ENCODE measurements around the gene HLCS. TPM values are rescaled to one million over a fixed set of nuclear protein-coding genes. Genes with fewer than 3 reads are reported as not detected.

The HLCS gene
- polyA plus RNA-seq, 1 experiment, result 22.3 TPM

DNA sequence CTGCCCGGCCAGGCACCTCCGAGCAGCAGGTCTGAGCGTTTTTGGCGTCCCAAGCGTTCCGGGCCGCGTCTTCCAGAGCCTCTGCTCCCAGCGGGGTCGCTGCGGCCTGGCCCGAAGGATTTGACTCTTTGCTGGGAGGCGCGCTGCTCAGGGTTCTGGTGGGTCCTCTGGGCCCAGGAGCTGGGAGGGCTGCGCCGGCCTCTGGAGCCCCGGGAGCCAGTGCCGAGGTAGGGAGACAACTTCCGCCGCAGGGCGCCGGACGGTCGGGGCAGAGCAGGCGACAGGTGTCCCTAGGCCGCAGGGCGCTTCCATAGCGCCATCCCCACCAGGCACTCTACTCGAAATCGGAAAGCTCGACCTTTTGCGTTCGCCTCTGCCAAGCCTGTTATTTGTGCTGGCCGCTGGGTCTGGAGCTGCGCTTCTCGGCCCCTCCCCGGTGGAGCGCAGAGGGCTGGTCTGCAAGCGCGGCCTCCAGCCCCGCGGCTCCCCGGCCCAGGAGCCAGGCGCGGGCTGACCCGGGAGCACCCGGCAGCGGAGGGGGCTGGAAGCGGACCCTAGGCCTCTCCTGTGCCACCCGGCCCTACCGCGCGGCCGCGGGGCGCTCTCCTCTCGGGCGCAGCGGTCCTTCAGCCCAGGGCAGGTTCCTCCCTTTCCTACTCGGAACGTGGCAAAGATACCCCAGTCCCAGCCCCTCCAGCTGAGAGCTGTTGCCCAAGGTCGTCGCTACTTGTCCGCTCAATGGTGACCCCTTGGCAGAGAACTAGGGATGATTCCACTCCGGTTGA is 265.3 kb downstream of the HLCS start:
- CTCF ChIA-PET, result no interaction called here

More for the DNA sequence above, 265.3 kb downstream of the HLCS start:
- Histone ChIP-seq H3K27me3 (ENCODE audit: control insufficient read depth, insufficient read depth, low read length) (peaks cover 90% of the 10 kb centered on the region), H3K9me3 (ENCODE audit: control insufficient read depth, insufficient read depth, low read length) (peaks cover 12% of the 10 kb centered on the region; the same call in 1 of the 2 replicates), H3K27ac (ENCODE audit: low read depth, low read length) (no peak overlapping the region), H3K4me3 (ENCODE audit: low read depth, low read length) (no peak overlapping the region)
- TF ChIP-seq, protein P1, sequence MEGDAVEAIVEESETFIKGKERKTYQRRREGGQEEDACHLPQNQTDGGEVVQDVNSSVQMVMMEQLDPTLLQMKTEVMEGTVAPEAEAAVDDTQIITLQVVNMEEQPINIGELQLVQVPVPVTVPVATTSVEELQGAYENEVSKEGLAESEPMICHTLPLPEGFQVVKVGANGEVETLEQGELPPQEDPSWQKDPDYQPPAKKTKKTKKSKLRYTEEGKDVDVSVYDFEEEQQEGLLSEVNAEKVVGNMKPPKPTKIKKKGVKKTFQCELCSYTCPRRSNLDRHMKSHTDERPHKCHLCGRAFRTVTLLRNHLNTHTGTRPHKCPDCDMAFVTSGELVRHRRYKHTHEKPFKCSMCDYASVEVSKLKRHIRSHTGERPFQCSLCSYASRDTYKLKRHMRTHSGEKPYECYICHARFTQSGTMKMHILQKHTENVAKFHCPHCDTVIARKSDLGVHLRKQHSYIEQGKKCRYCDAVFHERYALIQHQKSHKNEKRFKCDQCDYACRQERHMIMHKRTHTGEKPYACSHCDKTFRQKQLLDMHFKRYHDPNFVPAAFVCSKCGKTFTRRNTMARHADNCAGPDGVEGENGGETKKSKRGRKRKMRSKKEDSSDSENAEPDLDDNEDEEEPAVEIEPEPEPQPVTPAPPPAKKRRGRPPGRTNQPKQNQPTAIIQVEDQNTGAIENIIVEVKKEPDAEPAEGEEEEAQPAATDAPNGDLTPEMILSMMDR (IDR thresholded peaks at IDR 0.05; ENCODE audit: low read depth, low read length), result no peak
- no peak for DNase-seq (ENCODE audit: low read depth, low spot score)
- POLR2A ChIA-PET, result no interaction called here

Small RNAs within 50 kb of the gene (small RNA-seq; reads per million reads assigned to genes)
- gene RF00019 (ENCODE audit: insufficient read length, low read depth) (not detected), gene RNA5SP491 (ENCODE audit: insufficient read length, low read depth) (not detected)

Other genes starting within 250 kb of the HLCS start
- 0.04 TPM in 1 of 2 replicates, not detected in the other for gene RIPPLY3, start 40.0 kb upstream of the HLCS start, polyA plus RNA-seq (2011; rRNA removed)
- gene PIGP, start 106.4 kb upstream of the HLCS start, polyA plus RNA-seq (2011; rRNA removed), result 21.1 and 29.8 TPM in 2 replicates
- 165 and 224 TPM in 2 replicates for gene TTC3, start 106.6 kb upstream of the HLCS start, polyA plus RNA-seq (2011; rRNA removed)